ENCODE measurements around the gene RDH16.

DNA sequence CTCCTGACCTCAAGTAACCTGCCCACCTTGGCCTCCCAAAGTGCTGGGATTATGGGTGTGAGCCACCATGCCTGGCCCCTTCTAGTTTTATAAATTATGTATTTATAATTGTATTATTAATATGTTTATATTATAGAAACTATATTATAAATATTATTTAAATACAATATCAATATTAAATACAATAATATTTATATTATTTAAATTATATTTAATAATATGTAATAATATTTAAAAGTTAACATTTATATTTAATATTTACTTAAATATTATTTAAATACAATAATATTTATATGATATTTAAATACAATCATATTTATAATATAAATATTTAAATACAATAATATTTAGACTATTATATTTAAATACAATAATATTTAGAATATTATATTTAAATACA, 43.2 kb downstream of the RDH16 start:
- no peak for TF ChIP-seq EP300 (IDR thresholded peaks at IDR 0.05)
- TF ChIP-seq, protein P1, sequence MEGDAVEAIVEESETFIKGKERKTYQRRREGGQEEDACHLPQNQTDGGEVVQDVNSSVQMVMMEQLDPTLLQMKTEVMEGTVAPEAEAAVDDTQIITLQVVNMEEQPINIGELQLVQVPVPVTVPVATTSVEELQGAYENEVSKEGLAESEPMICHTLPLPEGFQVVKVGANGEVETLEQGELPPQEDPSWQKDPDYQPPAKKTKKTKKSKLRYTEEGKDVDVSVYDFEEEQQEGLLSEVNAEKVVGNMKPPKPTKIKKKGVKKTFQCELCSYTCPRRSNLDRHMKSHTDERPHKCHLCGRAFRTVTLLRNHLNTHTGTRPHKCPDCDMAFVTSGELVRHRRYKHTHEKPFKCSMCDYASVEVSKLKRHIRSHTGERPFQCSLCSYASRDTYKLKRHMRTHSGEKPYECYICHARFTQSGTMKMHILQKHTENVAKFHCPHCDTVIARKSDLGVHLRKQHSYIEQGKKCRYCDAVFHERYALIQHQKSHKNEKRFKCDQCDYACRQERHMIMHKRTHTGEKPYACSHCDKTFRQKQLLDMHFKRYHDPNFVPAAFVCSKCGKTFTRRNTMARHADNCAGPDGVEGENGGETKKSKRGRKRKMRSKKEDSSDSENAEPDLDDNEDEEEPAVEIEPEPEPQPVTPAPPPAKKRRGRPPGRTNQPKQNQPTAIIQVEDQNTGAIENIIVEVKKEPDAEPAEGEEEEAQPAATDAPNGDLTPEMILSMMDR (IDR thresholded peaks at IDR 0.05) = no peak
- TF ChIP-seq POLR2A (IDR thresholded peaks at IDR 0.05) = no peak
- no peak for TF ChIP-seq POLR2AphosphoS5 (IDR thresholded peaks at IDR 0.05)
